Fibroblast of peridontal ligament (primary cell): ENCODE results near the gene LANCL1.

Experiments used
- DNase-seq: peaks from one replicate; pipeline ENCODE4 v3.0.0-alpha.2; 2010; ENCODE audit errors: extremely low read depth

The LANCL1 gene

GRCh38 chr2:210476194-210477128, at the start of gene LANCL1:
LANCL1 (minus strand) TSS chr2:210476759; CDS start chr2:210476396, 363 bp downstream.
- DNase-seq, result peak; percentile 87

GRCh38 chr2:210524533-210524932, 48.0 kb upstream of the LANCL1 start:
- DNase-seq, result no peak

GRCh38 chr2:210523650-210524289, 47.2 kb upstream of the LANCL1 start:
- no peak for DNase-seq

- DNase-seq, result no peak
These were observed 45.8 kb upstream of the LANCL1 start for GRCh38 chr2:210522399-210522798.

GRCh38 chr2:210519594-210519993, 43.0 kb upstream of the LANCL1 start:
- DNase-seq, result no peak

- no peak for DNase-seq
These were observed 40.7 kb upstream of the LANCL1 start for GRCh38 chr2:210517264-210517663.

GRCh38 chr2:210515911-210516310, 39.4 kb upstream of the LANCL1 start:
- DNase-seq, result no peak

GRCh38 chr2:210503725-210504191, 27.2 kb upstream of the LANCL1 start:
- peak; percentile 23 for DNase-seq

- DNase-seq, result peak; percentile 76
These were observed 26.6 kb upstream of the LANCL1 start for GRCh38 chr2:210503001-210503623.

GRCh38 chr2:210496512-210496911, 20.0 kb upstream of the LANCL1 start:
- DNase-seq, result no peak

- DNase-seq, result no peak
These were observed 17.0 kb upstream of the LANCL1 start for GRCh38 chr2:210493528-210493927.

GRCh38 chr2:210481601-210482175, 5.1 kb upstream of the LANCL1 start:
- no peak for DNase-seq

- no peak for DNase-seq
These were observed 4.2 kb upstream of the LANCL1 start for GRCh38 chr2:210480764-210481163.

GRCh38 chr2:210480079-210480478, 3.5 kb upstream of the LANCL1 start:
- no peak for DNase-seq

- DNase-seq, result no peak
These were observed 2.1 kb upstream of the LANCL1 start for GRCh38 chr2:210478661-210479060.

GRCh38 chr2:210477496-210477895, 937 bp upstream of the LANCL1 start:
- peak; percentile 85 for DNase-seq

- peak; percentile 7 for DNase-seq
These were observed 853 bp downstream of the LANCL1 start for GRCh38 chr2:210475706-210476105.

- no peak for DNase-seq
These were observed 1.8 kb downstream of the LANCL1 start for GRCh38 chr2:210474776-210475175.

- DNase-seq, result no peak
These were observed 15.2 kb downstream of the LANCL1 start for GRCh38 chr2:210461401-210461800.

- no peak for DNase-seq
These were observed 16.0 kb downstream of the LANCL1 start for GRCh38 chr2:210460322-210461227.

GRCh38 chr2:210459880-210460279, 16.7 kb downstream of the LANCL1 start:
- no peak for DNase-seq
